Tibial nerve (tissue), 3 donors: ENCODE data around the gene FAM81B.

Experiments
- EP300 ChIP-seq, 2 donors: sonication (generic); formaldehyde crosslinking; IDR thresholded peaks; one replicate each; pipeline ENCODE4 v1.6.1; 2017; ENCODE audit warnings: antibody characterized with exemption in 2 of 2, mild to moderate bottlenecking in 1 of 2
- POLR2A ChIP-seq, 2 donors: fragments of 450-650 bp; IDR thresholded peaks; one replicate each; pipeline ENCODE4 v1.6.1; 2017; ENCODE audit warnings: antibody characterized with exemption in 2 of 2, mild to moderate bottlenecking in 2 of 2, moderate library complexity in 2 of 2

GRCh38 chr5:95446560-95447221 is 55.5 kb downstream of the FAM81B start:
- TF ChIP-seq POLR2A (IDR thresholded peaks at IDR 0.05) (no peak), EP300 (IDR thresholded peaks at IDR 0.05) (no peak)
